ENCODE data around the gene WNT5A. TPM values are rescaled to one million over a fixed set of nuclear protein-coding genes. Genes with fewer than 3 reads are reported as not detected.

WNT5A gene
- total RNA-seq (10 to 100 TPM; 11.1 to 12.4 TPM), polyA plus RNA-seq (ENCODE audit: insufficient read depth, low read depth, low replicate concordance) (3.4 TPM)
- long read RNA-seq, donor 1, full-length matches to known transcripts: 15 of 15 reads
- long read RNA-seq, donor 1, partial matches to known transcripts: 0 of 15 reads
- long read RNA-seq, donor 1, other reads (novel, unspliced or antisense): 0 of 15 reads
- long read RNA-seq, donor 2, full-length matches to known transcripts: 13 of 35 reads
- long read RNA-seq, donor 2, partial matches to known transcripts: 22 of 35 reads
- long read RNA-seq, donor 2, other reads (novel, unspliced or antisense): 0 of 35 reads

- peak within 1 kb of the TSS; percentile 79 to 81 for H3K4me3 ChIP-seq
- intact Hi-C loops (cut with DNase I; ENCODE audit: low total_unique reads): loop anchor here (10.0 kb wide), 1 partner anchor 558 kb away; no protein-coding TSS in a partner anchor
- peaks cover 22% of the 10 kb centered on the region for H3K4me1 ChIP-seq
- peak within 1 kb of the TSS; percentile 17 to 81 for H3K27ac ChIP-seq
- no peaks in the 10 kb centered on the region for H3K27me3 ChIP-seq
- no peaks in the 10 kb centered on the region for H3K36me3 ChIP-seq (ENCODE audit: low read depth, missing control alignments)
- peak; percentile 51 for DNase-seq
- WGBS, 2 donors: 0 to 2% methylated on average over 39 to 52 of the region's 52 CpGs
- no peaks in the 10 kb centered on the region for H3K9me3 ChIP-seq
- TF ChIP-seq POLR2A (IDR thresholded peaks at IDR 0.05): no peak
- TF ChIP-seq, protein P1, sequence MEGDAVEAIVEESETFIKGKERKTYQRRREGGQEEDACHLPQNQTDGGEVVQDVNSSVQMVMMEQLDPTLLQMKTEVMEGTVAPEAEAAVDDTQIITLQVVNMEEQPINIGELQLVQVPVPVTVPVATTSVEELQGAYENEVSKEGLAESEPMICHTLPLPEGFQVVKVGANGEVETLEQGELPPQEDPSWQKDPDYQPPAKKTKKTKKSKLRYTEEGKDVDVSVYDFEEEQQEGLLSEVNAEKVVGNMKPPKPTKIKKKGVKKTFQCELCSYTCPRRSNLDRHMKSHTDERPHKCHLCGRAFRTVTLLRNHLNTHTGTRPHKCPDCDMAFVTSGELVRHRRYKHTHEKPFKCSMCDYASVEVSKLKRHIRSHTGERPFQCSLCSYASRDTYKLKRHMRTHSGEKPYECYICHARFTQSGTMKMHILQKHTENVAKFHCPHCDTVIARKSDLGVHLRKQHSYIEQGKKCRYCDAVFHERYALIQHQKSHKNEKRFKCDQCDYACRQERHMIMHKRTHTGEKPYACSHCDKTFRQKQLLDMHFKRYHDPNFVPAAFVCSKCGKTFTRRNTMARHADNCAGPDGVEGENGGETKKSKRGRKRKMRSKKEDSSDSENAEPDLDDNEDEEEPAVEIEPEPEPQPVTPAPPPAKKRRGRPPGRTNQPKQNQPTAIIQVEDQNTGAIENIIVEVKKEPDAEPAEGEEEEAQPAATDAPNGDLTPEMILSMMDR (IDR thresholded peaks at IDR 0.05): no peak
These were observed at the start of gene WNT5A for GRCh38 chr3:55486857-55487380. WNT5A (minus strand) TSS chr3:55487306; CDS start chr3:55486985, 321 bp downstream.

DNA sequence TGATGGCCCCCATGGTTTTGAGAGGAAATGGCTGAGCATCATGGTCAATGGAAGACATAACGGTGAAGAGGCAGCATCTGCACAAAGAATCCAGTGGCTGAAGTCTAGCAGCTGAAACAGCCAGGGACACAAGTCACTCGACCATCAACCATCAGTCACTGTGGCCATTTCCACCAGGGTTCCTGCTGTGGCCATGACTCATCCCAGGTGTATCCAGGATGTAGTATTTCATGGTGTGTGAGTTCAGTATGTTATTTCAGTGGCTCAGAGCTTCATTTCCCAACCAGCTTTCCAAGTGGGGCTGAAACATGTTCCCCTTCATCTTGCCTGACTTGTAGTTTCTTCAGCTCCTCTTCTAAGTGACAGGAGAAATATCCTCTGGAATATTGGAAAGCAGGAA lies 47.8 kb upstream of the WNT5A start:
- H3K4me1 ChIP-seq: no peaks in the 10 kb centered on the region
- no peak overlapping the region for H3K4me3 ChIP-seq
- no peaks in the 10 kb centered on the region for H3K36me3 ChIP-seq (ENCODE audit: low read depth, missing control alignments)
- no peak for TF ChIP-seq POLR2A (IDR thresholded peaks at IDR 0.05)
- TF ChIP-seq, protein P1 (IDR thresholded peaks at IDR 0.05): no peak
- H3K9me3 ChIP-seq: no peaks in the 10 kb centered on the region
- no peak for DNase-seq
- H3K27ac ChIP-seq: no peak overlapping the region
- intact Hi-C loops (cut with DNase I; ENCODE audit: low total_unique reads): no loop called here
- 90 to 91% methylated on average over 2 of the region's 2 CpGs for WGBS, 2 donors
- H3K27me3 ChIP-seq: no peaks in the 10 kb centered on the region

DNA sequence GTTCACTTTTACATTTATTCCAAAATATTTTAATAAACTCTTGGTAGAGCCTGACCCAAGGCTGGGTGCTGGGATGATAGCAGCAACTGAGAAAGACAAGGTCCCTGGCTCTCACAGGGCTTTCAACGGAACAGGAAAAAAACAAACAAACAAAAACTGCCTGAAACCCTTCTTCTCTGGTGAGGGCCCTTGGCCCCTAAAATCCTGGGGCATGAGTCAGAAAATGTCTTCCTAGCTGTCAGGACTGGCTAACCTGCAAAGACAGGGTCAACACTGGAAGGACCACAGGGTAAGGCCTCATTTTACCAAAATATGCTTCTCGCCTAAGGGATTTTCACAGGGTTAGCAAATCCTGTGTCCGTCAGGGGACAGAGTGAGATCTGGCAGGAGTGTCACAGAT lies 45.7 kb upstream of the WNT5A start:
- Histone ChIP-seq H3K4me3 (no peak overlapping the region), H3K4me1 (no peaks in the 10 kb centered on the region), H3K36me3 (ENCODE audit: low read depth, missing control alignments) (no peaks in the 10 kb centered on the region), H3K27ac (no peak overlapping the region), H3K9me3 (no peaks in the 10 kb centered on the region), H3K27me3 (no peaks in the 10 kb centered on the region)
- DNase-seq: no peak
- TF ChIP-seq POLR2A (IDR thresholded peaks at IDR 0.05): no peak
- TF ChIP-seq, protein P1 (IDR thresholded peaks at IDR 0.05): no peak
- WGBS, 2 donors: 83 to 94% methylated on average over 3 of the region's 3 CpGs
- intact Hi-C loops (cut with DNase I; ENCODE audit: low total_unique reads): no loop called here

GRCh38 chr3:55531321-55531720 lies 44.2 kb upstream of the WNT5A start:
- H3K36me3 ChIP-seq (ENCODE audit: low read depth, missing control alignments): no peaks in the 10 kb centered on the region
- no peaks in the 10 kb centered on the region for H3K27me3 ChIP-seq
- 53 to 64% methylated on average over 1 of the region's 1 CpG for WGBS, 2 donors
- no peak overlapping the region for H3K4me3 ChIP-seq
- H3K9me3 ChIP-seq: no peaks in the 10 kb centered on the region
- no peak for DNase-seq
- no peak for TF ChIP-seq POLR2A (IDR thresholded peaks at IDR 0.05)
- TF ChIP-seq, protein P1 (IDR thresholded peaks at IDR 0.05): no peak
- H3K4me1 ChIP-seq: no peaks in the 10 kb centered on the region
- H3K27ac ChIP-seq: no peak overlapping the region
- intact Hi-C loops (cut with DNase I; ENCODE audit: low total_unique reads): no loop called here

Measured in testis (tissue), 5 donors.